A549 (cell line): Measurements from ENCODE around the gene SASH1. TPM values are rescaled to one million over a fixed set of nuclear protein-coding genes. Genes with fewer than 3 reads are reported as not detected.

Source experiments
- ATAC-seq, 2 experiments: fragments of 200-7000 bp in 1 of 2; fragments of >200 bp in 1 of 2; cut with Nextera tagmentation in 1 of 2; cut with Tn5 transposase in 1 of 2; 3 replicates each; pipeline versions ENCODE4 v1.8.0 to v1.9.1; 2018 to 2020; ENCODE audit warnings: mild to moderate bottlenecking in 1 of 2, moderate library complexity in 1 of 2
- CTCF ChIA-PET: fragments of 300-600 bp; sonication (Branson Sonifier 250); formaldehyde crosslinking; extraction: SDS; loops from one replicate; lab custom pipeline; 2021; ENCODE audit warnings: antibody characterized with exemption, inconsistent platforms; lab: Yijun Ruan, JAX
- POLR2A ChIA-PET: fragments of 350-600 bp; formaldehyde crosslinking; extraction: SDS; loops from one replicate; lab custom pipeline; 2021; ENCODE audit warnings: antibody characterized with exemption, inconsistent platforms; lab: Yijun Ruan, JAX
- DNase-seq, 2 experiments: peaks; one replicate each; pipeline versions ENCODE4 v3.0.0 to v3.0.0-alpha.2; 2011 to 2016; ENCODE audit warnings: low read depth in 1 of 2, low spot score in 1 of 2
- FAIRE-seq: peaks from 2 replicates; lab custom pipeline; 2011; peaks lifted over from hg19 to GRCh38; lab: Jason Lieb, UNC
- H3K27ac ChIP-seq, 2 experiments: fragments of >200 bp; sonication (Bioruptor Twin); formaldehyde crosslinking; 3 replicates each; pipeline ENCODE4 v1.5.1; 2016 to 2017
- H3K4me1 ChIP-seq: fragments of >200 bp; sonication (Bioruptor Twin); formaldehyde crosslinking; 3 replicates; pipeline ENCODE4 v1.6.1; 2016
- H3K4me2 ChIP-seq: fragments of >200 bp; sonication (Bioruptor Twin); formaldehyde crosslinking; 3 replicates; pipeline ENCODE4 v1.6.1; 2016
- H3K4me3 ChIP-seq: fragments of >200 bp; sonication (Bioruptor Twin); formaldehyde crosslinking; 3 replicates; pipeline ENCODE4 v1.5.1; 2016
- H3K9me3 ChIP-seq: fragments of >200 bp; sonication (Bioruptor Twin); formaldehyde crosslinking; 3 replicates; pipeline ENCODE4 v1.6.1; 2016
- BHLHE40 ChIP-seq: IDR thresholded peaks from 2 replicates; pipeline ENCODE4 v1.6.1; 2012; ENCODE audit warnings: low read depth, low read length, inconsistent platforms
- CBX2 ChIP-seq: fragments of 200-600 bp; sonication (generic); IDR thresholded peaks from 2 replicates; pipeline ENCODE4 v1.6.1; 2016; ENCODE audit warnings: low read depth, mild to moderate bottlenecking, borderline replicate concordance
- CBX8 ChIP-seq: fragments of 200-600 bp; sonication (generic); IDR thresholded peaks from 2 replicates; pipeline ENCODE4 v1.6.1; 2016
- CHD2 ChIP-seq: fragments of 150-350 bp; IDR thresholded peaks from 2 replicates; pipeline ENCODE4 v1.6.1; 2014; ENCODE audit warnings: low read length; ENCODE audit not compliant: partially characterized antibody
- CTCF ChIP-seq: fragments of >200 bp; sonication (Bioruptor Twin); formaldehyde crosslinking; IDR thresholded peaks from 3 replicates; pipeline ENCODE4 v1.5.1; 2016
- E2F6 ChIP-seq: IDR thresholded peaks from 2 replicates; pipeline ENCODE4 v1.6.1; 2012; ENCODE audit warnings: low read depth, borderline replicate concordance
- EHMT2 ChIP-seq: fragments of 200-600 bp; sonication (generic); IDR thresholded peaks from 2 replicates; pipeline ENCODE4 v1.6.1; 2016; ENCODE audit warnings: antibody characterized with exemption, low read depth, mild to moderate bottlenecking, moderate library complexity
- ELK1 ChIP-seq: fragments of 150-350 bp; IDR thresholded peaks from 2 replicates; pipeline ENCODE4 v1.6.1; 2014; ENCODE audit warnings: low read depth, mild to moderate bottlenecking, low read length
- FOSB ChIP-seq: fragments of 250-450 bp; sonication (Bioruptor Pico); IDR thresholded peaks from 2 replicates; pipeline ENCODE4 v1.5.0; 2020; ENCODE audit warnings: mild to moderate bottlenecking, moderate library complexity
- FOSL2 ChIP-seq, 2 experiments: fragments of 450-650 bp in 1 of 2; fragments of >200 bp in 1 of 2; sonication (Bioruptor Twin) in 1 of 2; formaldehyde crosslinking; IDR thresholded peaks; 2 replicates each; pipeline versions ENCODE4 v1.5.0 to v1.6.1; 2016 to 2020; ENCODE audit warnings: mild to moderate bottlenecking in 1 of 2, moderate library complexity in 1 of 2
- GATA3 ChIP-seq: IDR thresholded peaks from 2 replicates; pipeline ENCODE4 v1.6.1; 2012; ENCODE audit warnings: borderline replicate concordance
- HDAC2 ChIP-seq: fragments of 200-600 bp; sonication (generic); IDR thresholded peaks from 2 replicates; pipeline ENCODE4 v1.6.1; 2016
- KDM5A ChIP-seq: fragments of 200-600 bp; sonication (generic); IDR thresholded peaks from 2 replicates; pipeline ENCODE4 v1.6.1; 2016; ENCODE audit warnings: antibody characterized with exemption, mild to moderate bottlenecking
- NR3C1 ChIP-seq: fragments of >200 bp; sonication (Bioruptor Twin); formaldehyde crosslinking; IDR thresholded peaks from 3 replicates; pipeline ENCODE4 v1.6.1; 2017
- PHF8 ChIP-seq: fragments of 200-600 bp; sonication (generic); IDR thresholded peaks from 2 replicates; pipeline ENCODE4 v1.6.1; 2016; ENCODE audit warnings: low read depth, mild to moderate bottlenecking, antibody characterized with exemption, moderate library complexity, borderline replicate concordance
- REST ChIP-seq: fragments of 200-600 bp; sonication (generic); IDR thresholded peaks from 2 replicates; pipeline ENCODE4 v1.6.1; 2016; ENCODE audit warnings: antibody characterized with exemption, mild to moderate bottlenecking, moderate library complexity
- TP53 ChIP-seq: fragments of 250-450 bp; sonication (Bioruptor Pico); IDR thresholded peaks from 2 replicates; pipeline ENCODE4 v1.5.0; 2021; ENCODE audit warnings: mild to moderate bottlenecking, moderate library complexity
- ZNF302 ChIP-seq: fragments of 250-450 bp; sonication (Bioruptor Pico); IDR thresholded peaks from 2 replicates; pipeline ENCODE4 v1.9.0; 2021; ENCODE audit warnings: inconsistent platforms, mild to moderate bottlenecking, moderate library complexity
- WGBS: methylation state at CpG from one replicate; pipeline ENCODE4 v1.1.6; 2017; ENCODE audit errors: missing lambda C conversion rate; 5-methylcytosine and 5-hydroxymethylcytosine counted together
- polyA plus RNA-seq, 4 experiments: library from polyadenylated mRNA; depleted of rRNA in 3 of 4; stranded (reverse); fragments of >200 nt; fragmentation: RNase III in 1 of 4; extraction: RNeasy Plus Mini Kit Qiagen cat#74134 plus additional on column Dnase treatment in 1 of 4; gene quantifications; 2 replicates in 3 of 4; 3 replicates in 1 of 4; pipeline ENCODE4 v1.2.3, GENCODE V29; 2011 to 2017
- TF ChIP-seq, protein P1 (sequence below): fragments of 250-450 bp; sonication (Bioruptor Pico); IDR thresholded peaks from 2 replicates; pipeline ENCODE4 v1.5.0; 2021; ENCODE audit warnings: mild to moderate bottlenecking, moderate library complexity, borderline replicate concordance
- TF ChIP-seq, protein P2 (sequence below): fragments of >200 bp; sonication (Bioruptor Twin); formaldehyde crosslinking; IDR thresholded peaks from 2 replicates; pipeline ENCODE4 v1.6.1; 2016

SASH1 gene
- polyA plus RNA-seq, 2 of the 4 experiments (the other 2 are of a cell fraction): 2.5 to 3.0 TPM

GRCh38 chr6:148383658-148384368, 41.2 kb downstream of the SASH1 start:
- no peaks in the 10 kb centered on the region for H3K9me3 ChIP-seq
- no peak for DNase-seq
- CTCF ChIA-PET: no interaction called here
- WGBS: 80% methylated on average over 10 of the region's 10 CpGs
- H3K27ac ChIP-seq: no peak overlapping the region
- H3K4me3 ChIP-seq: no peak overlapping the region
- POLR2A ChIA-PET: no interaction called here
- no peak for ATAC-seq
- H3K4me2 ChIP-seq: no peak overlapping the region
- TF ChIP-seq ZNF302 (CRISPR knock-in tag): no peak
- no peak for TF ChIP-seq GATA3
- TF ChIP-seq, protein P1, sequence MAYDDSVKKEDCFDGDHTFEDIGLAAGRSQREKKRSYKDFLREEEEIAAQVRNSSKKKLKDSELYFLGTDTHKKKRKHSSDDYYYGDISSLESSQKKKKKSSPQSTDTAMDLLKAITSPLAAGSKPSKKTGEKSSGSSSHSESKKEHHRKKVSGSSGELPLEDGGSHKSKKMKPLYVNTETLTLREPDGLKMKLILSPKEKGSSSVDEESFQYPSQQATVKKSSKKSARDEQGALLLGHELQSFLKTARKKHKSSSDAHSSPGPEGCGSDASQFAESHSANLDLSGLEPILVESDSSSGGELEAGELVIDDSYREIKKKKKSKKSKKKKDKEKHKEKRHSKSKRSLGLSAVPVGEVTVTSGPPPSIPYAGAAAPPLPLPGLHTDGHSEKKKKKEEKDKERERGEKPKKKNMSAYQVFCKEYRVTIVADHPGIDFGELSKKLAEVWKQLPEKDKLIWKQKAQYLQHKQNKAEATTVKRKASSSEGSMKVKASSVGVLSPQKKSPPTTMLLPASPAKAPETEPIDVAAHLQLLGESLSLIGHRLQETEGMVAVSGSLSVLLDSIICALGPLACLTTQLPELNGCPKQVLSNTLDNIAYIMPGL: no peak
- no peak for TF ChIP-seq CTCF
- TF ChIP-seq HDAC2: no peak
- no peak for TF ChIP-seq PHF8
- no peak for TF ChIP-seq EHMT2
- TF ChIP-seq CBX2: no peak
- no peak for TF ChIP-seq ELK1
- TF ChIP-seq, protein P2, sequence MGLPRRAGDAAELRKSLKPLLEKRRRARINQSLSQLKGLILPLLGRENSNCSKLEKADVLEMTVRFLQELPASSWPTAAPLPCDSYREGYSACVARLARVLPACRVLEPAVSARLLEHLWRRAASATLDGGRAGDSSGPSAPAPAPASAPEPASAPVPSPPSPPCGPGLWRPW: no peak
- TF ChIP-seq KDM5A: no peak
- no peak for TF ChIP-seq REST
- no peak for TF ChIP-seq CBX8
- no peak for TF ChIP-seq BHLHE40
- no peak for TF ChIP-seq FOSL2 (IDR thresholded peaks at IDR 0.05)
- no peak for TF ChIP-seq FOSL2 (CRISPR knock-in tag; IDR thresholded peaks at IDR 0.05)
- TF ChIP-seq CHD2: no peak
- no peak for TF ChIP-seq NR3C1
- TF ChIP-seq E2F6: no peak
- no peak for TF ChIP-seq FOSB (CRISPR knock-in tag)
- no peak for TF ChIP-seq TP53 (CRISPR knock-in tag)
- no peaks in the 10 kb centered on the region for H3K4me1 ChIP-seq
- no peak for FAIRE-seq
